ENCODE data around the gene TINCR. TPM values are rescaled to one million over a fixed set of nuclear protein-coding genes. Genes with fewer than 3 reads are reported as not detected.

Gene TINCR
- total RNA-seq, 4 donors from 2014 or later = 173 to 255 (median 185) TPM

- Histone ChIP-seq H3K4me1 (no peaks in the 10 kb centered on the region), H3K27ac (no peak overlapping the region), H3K27me3 (no peaks in the 10 kb centered on the region), H3K9me3 (no peaks in the 10 kb centered on the region), H3K36me3 (peaks cover 92% of the 10 kb centered on the region), H3K4me3 (no peak overlapping the region)
- WGBS = 96% methylated on average over 10 of the region's 10 CpGs
- TF ChIP-seq EP300 (IDR thresholded peaks at IDR 0.05) (no peak), POLR2A (IDR thresholded peaks at IDR 0.05) (no peak), CTCF (IDR thresholded peaks at IDR 0.05) (no peak), POLR2AphosphoS5 (IDR thresholded peaks at IDR 0.05) (no peak)
- DNase-seq (ENCODE audit: low spot score in 2 of 2) = no peak
Measured at GRCh38 chr19:5608291-5608690, 40.5 kb upstream of the TINCR start.

GRCh38 chr19:5607318-5608275, 39.8 kb upstream of the TINCR start:
- no peaks in the 10 kb centered on the region for H3K9me3 ChIP-seq
- no peak overlapping the region for H3K27ac ChIP-seq
- H3K36me3 ChIP-seq = peaks cover 92% of the 10 kb centered on the region
- no peaks in the 10 kb centered on the region for H3K4me1 ChIP-seq
- 91% methylated on average over 16 of the region's 16 CpGs for WGBS
- DNase-seq (ENCODE audit: low spot score in 2 of 2) = no peak
- no peaks in the 10 kb centered on the region for H3K27me3 ChIP-seq
- no peak overlapping the region for H3K4me3 ChIP-seq
- TF ChIP-seq POLR2A (IDR thresholded peaks at IDR 0.05) = no peak
- TF ChIP-seq EP300 (IDR thresholded peaks at IDR 0.05) = no peak
- no peak for TF ChIP-seq CTCF (IDR thresholded peaks at IDR 0.05)
- TF ChIP-seq POLR2AphosphoS5 (IDR thresholded peaks at IDR 0.05) = no peak

GRCh38 chr19:5605362-5605761, 37.6 kb upstream of the TINCR start:
- no peak for TF ChIP-seq POLR2AphosphoS5 (IDR thresholded peaks at IDR 0.05)
- no peak for TF ChIP-seq EP300 (IDR thresholded peaks at IDR 0.05)
- TF ChIP-seq CTCF (IDR thresholded peaks at IDR 0.05) = no peak
- TF ChIP-seq POLR2A (IDR thresholded peaks at IDR 0.05) = no peak

GRCh38 chr19:5603626-5604025, 35.9 kb upstream of the TINCR start:
- no peak overlapping the region for H3K27ac ChIP-seq
- no peaks in the 10 kb centered on the region for H3K9me3 ChIP-seq
- no peak for TF ChIP-seq EP300 (IDR thresholded peaks at IDR 0.05)
- TF ChIP-seq CTCF (IDR thresholded peaks at IDR 0.05) = no peak
- no peak for TF ChIP-seq POLR2A (IDR thresholded peaks at IDR 0.05)
- no peak for TF ChIP-seq POLR2AphosphoS5 (IDR thresholded peaks at IDR 0.05)
- peaks cover 93% of the 10 kb centered on the region for H3K36me3 ChIP-seq
- no peak overlapping the region for H3K4me3 ChIP-seq
- 87% methylated on average over 5 of the region's 5 CpGs for WGBS
- no peak for DNase-seq (ENCODE audit: low spot score in 2 of 2)
- no peaks in the 10 kb centered on the region for H3K4me1 ChIP-seq
- H3K27me3 ChIP-seq = no peaks in the 10 kb centered on the region

More at GRCh38 chr19:5605362-5605761, 37.6 kb upstream of the TINCR start:
- no peak overlapping the region for H3K4me3 ChIP-seq
- peaks cover 93% of the 10 kb centered on the region for H3K36me3 ChIP-seq
- H3K4me1 ChIP-seq = no peaks in the 10 kb centered on the region
- no peaks in the 10 kb centered on the region for H3K27me3 ChIP-seq
- H3K9me3 ChIP-seq = no peaks in the 10 kb centered on the region
- DNase-seq (ENCODE audit: low spot score in 2 of 2) = no peak
- no peak overlapping the region for H3K27ac ChIP-seq
- 97% methylated on average over 3 of the region's 3 CpGs for WGBS

GRCh38 chr19:5600797-5601196, 33.0 kb upstream of the TINCR start:
- Histone ChIP-seq H3K27me3 (no peaks in the 10 kb centered on the region), H3K4me1 (no peaks in the 10 kb centered on the region), H3K36me3 (peaks cover 93% of the 10 kb centered on the region), H3K27ac (no peak overlapping the region), H3K9me3 (no peaks in the 10 kb centered on the region), H3K4me3 (no peak overlapping the region)
- WGBS = 79% methylated on average over 8 of the region's 8 CpGs
- DNase-seq (ENCODE audit: low spot score in 2 of 2) = no peak
- TF ChIP-seq POLR2AphosphoS5 (IDR thresholded peaks at IDR 0.05) (no peak), POLR2A (IDR thresholded peaks at IDR 0.05) (no peak), CTCF (IDR thresholded peaks at IDR 0.05) (no peak), EP300 (IDR thresholded peaks at IDR 0.05) (no peak)

Measured in suprapubic skin (tissue), 4 donors.